ENCODE data around the gene ZNF574.

GRCh38 chr19:42062381-42062780 is 13.6 kb upstream of the ZNF574 start:
- TF ChIP-seq CTCF (conservative IDR thresholded peaks at IDR 0.05) (no peak), ZFX (IDR thresholded peaks at IDR 0.05) (no peak)

Data from C4-2B (cell line).